ENCODE results near the gene HDAC9.

Gene HDAC9

GRCh38 chr7:18768256-18768655, 272.7 kb downstream of the HDAC9 start:
- no peak overlapping the region for H2BK5ac ChIP-seq (ENCODE audit: low read length)
- no peak overlapping the region for H4K8ac ChIP-seq (ENCODE audit: low read depth, low read length)

GRCh38 chr7:18770154-18770811, 274.7 kb downstream of the HDAC9 start:
- Histone ChIP-seq H2BK5ac (ENCODE audit: low read length) (peak overlapping the region; percentile 1), H3K56ac (ENCODE audit: low read length) (peak overlapping the region; percentile 6), H2BK15ac (replicated peaks; ENCODE audit: low read depth) (peak overlapping the region; percentile 36), H4K5ac (ENCODE audit: low read length) (no peak overlapping the region), H3K79me2 (ENCODE audit: control insufficient read depth, insufficient read depth, low read length) (no peaks in the 10 kb centered on the region), H2BK120ac (ENCODE audit: low read depth, low read length) (peak overlapping the region; percentile 45), H4K8ac (ENCODE audit: low read depth, low read length) (peak overlapping the region; percentile 56), H3K27ac (ENCODE audit: low read depth, low read length) (peak overlapping the region; percentile 83), H3K27me3 (ENCODE audit: insufficient read depth, low read length, poor library complexity) (no peaks in the 10 kb centered on the region), H3K4me2 (ENCODE audit: low read length) (no peak overlapping the region), H3K4me1 (ENCODE audit: control insufficient read depth, low read depth, low read length) (peaks cover 12% of the 10 kb centered on the region), H2AK5ac (ENCODE audit: low read length) (no peak overlapping the region), H3K18ac (ENCODE audit: low read length) (peak overlapping the region; percentile 84), H3K23ac (ENCODE audit: low read length) (no peak overlapping the region), H3K36me3 (ENCODE audit: control insufficient read depth, insufficient read depth, low read length) (no peaks in the 10 kb centered on the region), H3K4me3 (ENCODE audit: low read length) (no peak overlapping the region), H3K79me1 (ENCODE audit: low read length) (no peaks in the 10 kb centered on the region), H3K9ac (ENCODE audit: low read length) (no peak overlapping the region), H3K4ac (ENCODE audit: low read depth, low read length) (no peak overlapping the region)
- no peak for DNase-seq
- WGBS (ENCODE audit: extremely low coverage, insufficient coverage, low lambda C conversion rate) = no CpG with 5 or more reads among the region's 7 CpGs

More at GRCh38 chr7:18768256-18768655, 272.7 kb downstream of the HDAC9 start:
- Histone ChIP-seq H4K5ac (ENCODE audit: low read length) (no peak overlapping the region), H3K9ac (ENCODE audit: low read length) (no peak overlapping the region), H3K27me3 (ENCODE audit: insufficient read depth, low read length, poor library complexity) (no peaks in the 10 kb centered on the region), H2BK120ac (ENCODE audit: low read depth, low read length) (no peak overlapping the region), H3K56ac (ENCODE audit: low read length) (no peak overlapping the region), H2BK15ac (replicated peaks; ENCODE audit: low read depth) (peak overlapping the region; percentile 85), H3K79me1 (ENCODE audit: low read length) (no peaks in the 10 kb centered on the region), H3K36me3 (ENCODE audit: control insufficient read depth, insufficient read depth, low read length) (no peaks in the 10 kb centered on the region), H2AK5ac (ENCODE audit: low read length) (no peak overlapping the region), H3K27ac (ENCODE audit: low read depth, low read length) (no peak overlapping the region), H3K18ac (ENCODE audit: low read length) (peak overlapping the region; percentile 28), H3K4me1 (ENCODE audit: control insufficient read depth, low read depth, low read length) (peaks cover 12% of the 10 kb centered on the region), H3K23ac (ENCODE audit: low read length) (no peak overlapping the region), H3K4ac (ENCODE audit: low read depth, low read length) (peak overlapping the region; percentile 55), H3K4me2 (ENCODE audit: low read length) (no peak overlapping the region), H3K4me3 (ENCODE audit: low read length) (no peak overlapping the region), H3K79me2 (ENCODE audit: control insufficient read depth, insufficient read depth, low read length) (no peaks in the 10 kb centered on the region)
- DNase-seq = no peak
- no CpG with 5 or more reads among the region's 2 CpGs for WGBS (ENCODE audit: extremely low coverage, insufficient coverage, low lambda C conversion rate)

GRCh38 chr7:18770822-18771221, 275.3 kb downstream of the HDAC9 start:
- Histone ChIP-seq H3K18ac (ENCODE audit: low read length) (peak overlapping the region; percentile 84), H2BK5ac (ENCODE audit: low read length) (peak overlapping the region; percentile 1), H3K4ac (ENCODE audit: low read depth, low read length) (no peak overlapping the region), H3K23ac (ENCODE audit: low read length) (no peak overlapping the region), H3K36me3 (ENCODE audit: control insufficient read depth, insufficient read depth, low read length) (no peaks in the 10 kb centered on the region), H3K4me1 (ENCODE audit: control insufficient read depth, low read depth, low read length) (peaks cover 12% of the 10 kb centered on the region), H3K56ac (ENCODE audit: low read length) (peak overlapping the region; percentile 6), H3K4me3 (ENCODE audit: low read length) (no peak overlapping the region), H4K8ac (ENCODE audit: low read depth, low read length) (no peak overlapping the region), H3K79me1 (ENCODE audit: low read length) (no peaks in the 10 kb centered on the region), H3K79me2 (ENCODE audit: control insufficient read depth, insufficient read depth, low read length) (no peaks in the 10 kb centered on the region), H3K4me2 (ENCODE audit: low read length) (no peak overlapping the region), H3K9ac (ENCODE audit: low read length) (no peak overlapping the region), H2BK15ac (replicated peaks; ENCODE audit: low read depth) (no peak overlapping the region), H3K27me3 (ENCODE audit: insufficient read depth, low read length, poor library complexity) (no peaks in the 10 kb centered on the region), H4K5ac (ENCODE audit: low read length) (no peak overlapping the region), H2AK5ac (ENCODE audit: low read length) (no peak overlapping the region), H2BK120ac (ENCODE audit: low read depth, low read length) (peak overlapping the region; percentile 45), H3K27ac (ENCODE audit: low read depth, low read length) (peak overlapping the region; percentile 83)
- DNase-seq = peak; percentile 88
- no CpG with 5 or more reads among the region's 3 CpGs for WGBS (ENCODE audit: extremely low coverage, insufficient coverage, low lambda C conversion rate)

GRCh38 chr7:18771834-18772566, 276.5 kb downstream of the HDAC9 start:
- WGBS (ENCODE audit: extremely low coverage, insufficient coverage, low lambda C conversion rate) = no CpG with 5 or more reads among the region's 2 CpGs
- H3K36me3 ChIP-seq (ENCODE audit: control insufficient read depth, insufficient read depth, low read length) = no peaks in the 10 kb centered on the region
- no peaks in the 10 kb centered on the region for H3K79me2 ChIP-seq (ENCODE audit: control insufficient read depth, insufficient read depth, low read length)

GRCh38 chr7:18772567-18772965, 277.0 kb downstream of the HDAC9 start:
- no peak overlapping the region for H3K56ac ChIP-seq (ENCODE audit: low read length)
- no peak for DNase-seq
- H2BK15ac ChIP-seq (replicated peaks; ENCODE audit: low read depth) = no peak overlapping the region
- no peak overlapping the region for H4K5ac ChIP-seq (ENCODE audit: low read length)
- H3K4me2 ChIP-seq (ENCODE audit: low read length) = no peak overlapping the region
- H3K4ac ChIP-seq (ENCODE audit: low read depth, low read length) = no peak overlapping the region
- H4K8ac ChIP-seq (ENCODE audit: low read depth, low read length) = no peak overlapping the region
- no peak overlapping the region for H2AK5ac ChIP-seq (ENCODE audit: low read length)
- H3K79me1 ChIP-seq (ENCODE audit: low read length) = no peaks in the 10 kb centered on the region
- no peak overlapping the region for H3K9ac ChIP-seq (ENCODE audit: low read length)
- no peak overlapping the region for H2BK5ac ChIP-seq (ENCODE audit: low read length)
- no peaks in the 10 kb centered on the region for H3K36me3 ChIP-seq (ENCODE audit: control insufficient read depth, insufficient read depth, low read length)
- H3K27ac ChIP-seq (ENCODE audit: low read depth, low read length) = no peak overlapping the region
- no peak overlapping the region for H2BK120ac ChIP-seq (ENCODE audit: low read depth, low read length)
- H3K27me3 ChIP-seq (ENCODE audit: insufficient read depth, low read length, poor library complexity) = no peaks in the 10 kb centered on the region
- no CpG with 5 or more reads among the region's 1 CpG for WGBS (ENCODE audit: extremely low coverage, insufficient coverage, low lambda C conversion rate)
- no peak overlapping the region for H3K23ac ChIP-seq (ENCODE audit: low read length)
- H3K18ac ChIP-seq (ENCODE audit: low read length) = no peak overlapping the region
- H3K79me2 ChIP-seq (ENCODE audit: control insufficient read depth, insufficient read depth, low read length) = no peaks in the 10 kb centered on the region
- no peak overlapping the region for H3K4me3 ChIP-seq (ENCODE audit: low read length)
- peaks cover 12% of the 10 kb centered on the region for H3K4me1 ChIP-seq (ENCODE audit: control insufficient read depth, low read depth, low read length)

More at GRCh38 chr7:18771834-18772566, 276.5 kb downstream of the HDAC9 start:
- H3K79me1 ChIP-seq (ENCODE audit: low read length) = no peaks in the 10 kb centered on the region
- no peak overlapping the region for H3K23ac ChIP-seq (ENCODE audit: low read length)
- no peak overlapping the region for H3K4ac ChIP-seq (ENCODE audit: low read depth, low read length)
- peak overlapping the region; percentile 12 for H3K18ac ChIP-seq (ENCODE audit: low read length)
- H2BK15ac ChIP-seq (replicated peaks; ENCODE audit: low read depth) = no peak overlapping the region
- no peak overlapping the region for H2BK5ac ChIP-seq (ENCODE audit: low read length)
- H3K4me3 ChIP-seq (ENCODE audit: low read length) = no peak overlapping the region
- no peak overlapping the region for H3K56ac ChIP-seq (ENCODE audit: low read length)
- H3K27ac ChIP-seq (ENCODE audit: low read depth, low read length) = no peak overlapping the region
- H3K9ac ChIP-seq (ENCODE audit: low read length) = no peak overlapping the region
- H3K4me2 ChIP-seq (ENCODE audit: low read length) = no peak overlapping the region
- H4K5ac ChIP-seq (ENCODE audit: low read length) = no peak overlapping the region
- H3K4me1 ChIP-seq (ENCODE audit: control insufficient read depth, low read depth, low read length) = peaks cover 12% of the 10 kb centered on the region
- no peak overlapping the region for H2AK5ac ChIP-seq (ENCODE audit: low read length)
- no peak overlapping the region for H2BK120ac ChIP-seq (ENCODE audit: low read depth, low read length)
- no peaks in the 10 kb centered on the region for H3K27me3 ChIP-seq (ENCODE audit: insufficient read depth, low read length, poor library complexity)
- no peak for DNase-seq
- H4K8ac ChIP-seq (ENCODE audit: low read depth, low read length) = no peak overlapping the region

All from mesendoderm (in vitro differentiated cells).